Measurements from ENCODE around the gene CLIP4.

The CLIP4 gene

GRCh38 chr2:29139152-29139551 is 23.9 kb downstream of the CLIP4 start:
- no peak for DNase-seq

- DNase-seq, result no peak
Observed at GRCh38 chr2:29139731-29140130, 24.5 kb downstream of the CLIP4 start.

GRCh38 chr2:29143657-29144056 is 28.4 kb downstream of the CLIP4 start:
- no peak for DNase-seq

GRCh38 chr2:29146197-29146596 is 31.0 kb downstream of the CLIP4 start:
- no peak for DNase-seq

GRCh38 chr2:29147963-29148362 is 32.7 kb downstream of the CLIP4 start:
- DNase-seq, result no peak

DNA sequence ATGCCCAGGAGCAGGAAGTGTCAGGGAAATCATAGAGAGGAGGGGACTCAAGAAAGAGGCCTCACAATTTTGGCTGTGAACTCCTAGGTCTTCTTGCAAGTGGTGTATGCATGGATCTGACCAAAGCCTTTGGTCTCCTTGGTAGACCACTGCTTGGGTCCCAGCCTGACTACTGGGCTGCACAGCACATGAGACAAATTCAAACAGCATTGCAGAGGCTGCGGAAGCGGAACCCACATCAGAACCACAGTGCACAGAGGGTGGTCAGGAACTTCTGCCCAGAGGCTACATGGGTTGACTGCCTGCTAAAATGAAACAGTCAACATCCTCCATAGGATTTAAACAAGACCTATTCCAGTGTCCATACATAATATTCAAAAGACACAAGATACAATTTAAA is 39.4 kb downstream of the CLIP4 start:
- no peak for DNase-seq

DNA sequence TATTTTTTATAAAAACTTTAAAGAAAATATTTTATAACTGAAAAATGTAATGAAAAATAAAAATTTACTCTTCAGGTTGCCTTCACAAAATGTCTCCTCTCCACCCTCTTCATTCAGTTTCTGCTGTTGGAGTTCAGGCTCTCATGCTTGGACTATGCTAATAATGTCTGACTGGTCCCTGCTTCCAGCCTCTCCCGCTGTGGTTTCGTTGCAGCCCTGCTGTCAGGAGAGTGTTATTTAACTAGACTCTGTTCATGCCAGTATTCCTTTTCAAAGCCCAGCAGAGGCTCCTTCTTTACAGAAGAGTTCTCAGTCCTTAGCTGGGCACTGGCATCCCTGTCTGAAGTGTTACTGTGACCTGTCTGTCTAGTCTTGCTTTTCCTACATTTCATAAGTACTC is 40.4 kb downstream of the CLIP4 start:
- DNase-seq, result no peak

- DNase-seq, result no peak
Observed at GRCh38 chr2:29157131-29157530, 41.9 kb downstream of the CLIP4 start.

DNA sequence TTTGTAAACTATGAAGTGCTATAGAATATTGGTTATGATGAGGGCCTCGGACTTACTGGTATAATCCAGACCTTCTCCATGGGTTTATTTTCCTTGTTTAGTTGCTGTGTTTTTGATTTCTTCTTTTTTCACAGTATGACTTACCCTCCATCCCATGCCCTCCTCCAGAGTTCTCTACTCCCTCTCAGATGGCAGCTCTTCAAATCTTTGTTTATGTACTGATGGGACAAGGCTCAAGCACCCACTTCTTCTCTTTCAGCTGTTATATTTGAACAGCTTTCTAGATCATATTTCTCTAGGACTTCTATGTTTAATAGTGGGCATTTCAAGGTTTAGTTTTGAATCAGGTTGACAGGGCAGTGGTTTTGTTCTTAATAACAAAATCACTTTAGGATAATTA is 43.9 kb downstream of the CLIP4 start:
- DNase-seq, result peak; percentile 90

DNA sequence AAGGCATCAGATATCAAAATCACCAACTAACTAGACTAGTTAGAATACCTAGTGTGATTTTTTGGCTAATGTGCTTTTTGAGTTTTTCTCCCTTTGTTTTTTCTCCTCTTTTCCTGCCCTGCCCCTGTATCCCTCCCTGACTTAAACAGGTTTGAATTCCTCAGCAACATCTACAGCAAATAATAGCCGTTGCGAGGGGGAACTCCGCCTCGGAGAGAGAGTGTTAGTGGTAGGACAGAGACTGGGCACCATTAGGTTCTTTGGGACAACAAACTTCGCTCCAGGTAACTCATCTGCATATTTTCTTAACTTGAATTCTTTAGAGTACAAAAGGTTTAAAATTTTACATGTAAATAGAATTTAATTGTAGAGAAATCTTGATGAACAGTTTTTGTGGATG is 45.0 kb downstream of the CLIP4 start:
- no peak for DNase-seq

DNA sequence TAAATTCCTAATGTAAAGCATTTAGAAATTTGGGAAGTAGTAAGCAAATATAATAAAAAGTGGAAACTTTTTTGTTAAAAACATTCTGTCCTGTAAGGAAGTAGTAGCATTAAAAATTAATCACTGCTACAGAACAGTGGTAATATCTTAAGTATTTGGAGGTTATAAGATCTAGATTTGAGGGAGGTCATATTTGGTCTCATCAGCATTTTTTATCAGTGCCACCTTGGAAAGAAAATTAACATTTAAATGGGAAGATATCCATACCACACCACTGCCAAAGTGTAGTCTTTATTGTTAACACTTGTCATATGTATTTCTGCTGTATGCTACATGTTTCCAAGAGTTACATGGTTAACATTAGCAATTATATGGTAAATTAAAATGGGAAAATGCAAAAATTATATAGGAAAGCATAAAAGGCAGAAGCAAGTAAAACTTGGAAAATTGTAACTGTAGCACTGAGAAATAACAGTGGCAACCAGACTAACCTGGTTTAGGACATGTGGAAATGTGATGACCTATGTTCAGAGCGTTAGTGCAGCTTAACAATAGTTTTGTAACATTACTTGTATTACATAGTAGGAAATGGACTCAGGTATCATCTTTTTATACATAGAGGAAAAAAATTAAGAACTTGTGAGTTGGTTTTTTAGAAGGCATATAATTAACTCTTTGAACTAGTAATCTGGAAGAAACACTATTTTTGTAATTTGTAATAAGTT is 47.2 kb downstream of the CLIP4 start:
- DNase-seq, result no peak

DNA sequence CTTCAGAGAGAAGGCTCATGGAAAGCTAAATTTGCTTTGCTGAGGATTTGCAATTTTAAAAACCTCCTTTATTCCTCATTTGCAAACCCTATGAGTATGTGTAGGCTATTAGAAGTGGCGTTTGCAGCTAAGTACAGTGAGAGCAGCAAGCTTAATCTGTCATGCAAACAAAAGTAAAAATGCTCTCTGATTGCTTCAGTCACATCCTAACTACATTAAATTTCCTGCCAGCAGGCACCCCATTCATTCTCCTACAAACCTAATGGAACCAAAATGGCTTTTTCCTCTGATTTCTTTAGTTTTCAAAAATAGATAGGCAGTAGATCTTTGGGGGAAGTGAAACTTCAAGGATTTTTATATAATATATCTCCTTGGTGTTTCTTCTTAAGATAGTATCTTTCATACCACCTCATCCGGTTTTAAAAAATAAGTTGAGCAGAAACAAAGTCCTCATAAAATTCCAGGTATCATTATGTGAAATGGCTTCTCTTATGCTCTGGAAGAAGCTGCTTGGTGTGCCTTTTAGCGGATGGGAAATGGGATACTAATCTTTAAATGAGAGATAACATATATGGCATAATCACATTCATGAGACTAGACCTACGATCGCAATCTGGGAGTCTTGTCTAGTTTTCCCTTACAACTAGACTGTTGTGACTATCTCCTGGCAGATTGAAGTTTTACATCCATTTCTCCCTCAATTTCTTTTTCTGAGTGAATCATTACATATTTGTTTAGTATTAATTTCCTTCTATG is 49.1 kb downstream of the CLIP4 start:
- no peak for DNase-seq

GRCh38 chr2:29165362-29166241 is 50.4 kb downstream of the CLIP4 start:
- DNase-seq, result no peak

- DNase-seq, result no peak
Observed at GRCh38 chr2:29166242-29167039, 51.2 kb downstream of the CLIP4 start.

GRCh38 chr2:29174937-29175336 is 59.7 kb downstream of the CLIP4 start:
- DNase-seq, result peak; percentile 23

DNA sequence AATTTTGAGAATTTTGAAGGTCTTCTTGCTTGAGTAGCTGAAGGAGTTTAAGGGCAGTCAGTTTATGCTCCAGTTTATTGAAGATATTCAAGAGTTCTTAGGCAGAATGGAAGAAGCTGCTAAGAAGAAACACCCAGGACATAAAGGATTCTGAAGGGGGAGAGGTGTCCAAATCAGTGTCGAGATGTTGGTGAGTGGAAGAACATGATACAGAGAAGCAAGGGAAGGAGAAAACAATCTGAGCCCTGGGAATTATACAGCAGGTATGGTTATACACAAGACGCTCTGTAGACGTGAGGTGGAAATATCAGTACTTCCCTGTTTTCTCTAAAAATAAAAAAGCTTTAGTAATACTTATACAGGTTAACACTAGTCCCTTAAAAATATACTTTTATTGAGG is 60.1 kb downstream of the CLIP4 start:
- DNase-seq, result no peak

GRCh38 chr2:29182334-29182733 is 67.1 kb downstream of the CLIP4 start:
- no peak for DNase-seq

GRCh38 chr2:29182920-29183319 is 67.7 kb downstream of the CLIP4 start:
- DNase-seq, result no peak

DNA sequence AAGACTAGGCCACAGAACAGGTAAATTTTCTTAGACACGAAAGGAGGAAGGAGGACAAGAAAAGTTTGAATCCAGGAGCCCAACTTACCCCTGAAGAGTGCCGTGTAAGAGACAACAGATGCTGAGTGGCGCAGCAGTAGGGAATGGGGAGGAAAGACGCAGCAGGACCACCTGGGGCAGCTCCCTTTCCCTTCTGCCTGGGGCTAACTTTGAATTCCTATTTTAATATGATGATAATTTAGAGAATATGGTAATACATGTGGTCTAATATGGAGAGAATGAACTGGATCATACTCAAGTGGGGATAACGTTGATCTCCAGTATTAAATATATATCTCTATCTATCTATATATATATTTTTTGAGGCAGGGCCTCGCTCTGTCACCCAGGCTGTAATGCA is 69.3 kb downstream of the CLIP4 start:
- DNase-seq, result no peak

- DNase-seq, result no peak
Observed at GRCh38 chr2:29186817-29187216, 71.6 kb downstream of the CLIP4 start.

DNA sequence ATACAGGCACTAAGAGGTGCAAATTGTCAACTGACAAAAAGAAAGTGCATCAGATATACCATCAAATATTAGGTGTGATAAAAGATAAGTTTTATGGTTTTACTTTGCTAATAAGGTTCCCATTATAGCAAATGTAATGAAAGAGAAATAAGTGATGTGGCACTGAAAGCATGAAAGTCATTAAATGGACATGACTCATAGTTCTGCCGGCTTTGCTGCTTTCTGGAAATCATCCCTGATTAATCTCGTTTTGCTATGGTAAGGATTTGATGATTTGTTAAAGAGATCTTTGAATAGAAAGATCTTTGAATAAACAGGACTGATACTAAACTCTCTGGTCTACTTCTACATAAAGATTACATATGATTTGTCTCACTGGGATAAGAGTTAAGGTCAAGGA is 72.7 kb downstream of the CLIP4 start:
- DNase-seq, result no peak

DNA sequence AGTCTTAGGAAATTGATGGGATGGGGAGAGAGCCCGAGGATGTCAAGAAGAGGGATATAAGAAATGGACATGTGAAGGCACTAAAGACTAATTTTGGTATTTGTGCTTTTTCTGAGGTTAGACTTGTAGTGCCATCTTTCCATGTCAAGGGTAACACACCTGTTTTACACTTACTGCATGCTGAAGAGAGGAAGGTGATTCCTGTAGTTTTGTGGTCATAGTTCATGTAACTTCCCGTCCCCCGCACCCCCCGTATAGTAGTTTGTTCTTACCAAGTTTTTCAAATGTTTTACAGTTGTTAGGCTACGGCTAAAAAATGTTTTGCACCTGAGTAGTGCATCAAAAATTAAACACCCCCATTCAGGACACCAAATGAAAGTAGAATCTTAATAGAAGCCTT is 73.8 kb downstream of the CLIP4 start:
- no peak for DNase-seq

- DNase-seq, result no peak
Observed at GRCh38 chr2:29191817-29192216, 76.6 kb downstream of the CLIP4 start.

Data from DMS79 treated with DMSO at 0.1 percent for 48 hours (cell line).